ENCODE measurements around the gene TRABD. TPM values are rescaled to one million over a fixed set of nuclear protein-coding genes. Genes with fewer than 3 reads are reported as not detected.

The TRABD gene
- total and polyA plus RNA-seq, 11 donors, result 14.3 to 32.9 (median 18.0) TPM

- Histone ChIP-seq H3K36me3 (no peaks in the 10 kb centered on the region), H3K27me3 (peaks cover 0 to 49% (median 9%) of the 10 kb centered on the region in 9 donors), H3K9me3 (no peaks in the 10 kb centered on the region), H3K4me3 (no peak overlapping the region), H3K4me1 (peaks cover 0 to 19% (median 8%) of the 10 kb centered on the region in 12 donors), H3K27ac (no peak overlapping the region)
- DNase-seq, result no peak
- intact Hi-C loops (cut with DNase I), result no loop called here
- no peak for ATAC-seq
- WGBS, 4 donors, result 78 to 85% (median 83%) methylated on average over 43 to 64 of the region's 64 CpGs
- TF ChIP-seq POLR2A (IDR thresholded peaks at IDR 0.05) (no peak), CTCF (IDR thresholded peaks at IDR 0.05) (no peak)
These were observed 6.5 kb upstream of the TRABD start for GRCh38 chr22:50178871-50179869.

- ATAC-seq (no peak), DNase-seq (peak in 2 of 5 donors; percentile 12 to 18)
- Histone ChIP-seq H3K36me3 (no peaks in the 10 kb centered on the region), H3K27ac (no peak overlapping the region), H3K4me3 (no peak overlapping the region), H3K9me3 (no peaks in the 10 kb centered on the region), H3K4me1 (peaks cover 0 to 29% (median 15%) of the 10 kb centered on the region in 12 donors), H3K27me3 (peaks cover 0 to 47% (median 9%) of the 10 kb centered on the region in 9 donors)
- WGBS, 4 donors, result 77 to 82% (median 80%) methylated on average over 35 to 39 of the region's 39 CpGs
- TF ChIP-seq POLR2A (IDR thresholded peaks at IDR 0.05) (no peak), CTCF (IDR thresholded peaks at IDR 0.05) (no peak)
- intact Hi-C loops (cut with DNase I), result loop anchor here in 2 of 10 donors (10.0 kb wide), 2 partner anchors 245 to 255 kb away; no protein-coding TSS in a partner anchor
These were observed 5.6 kb upstream of the TRABD start for GRCh38 chr22:50179937-50180726.

- peaks cover 0 to 40% (median 9%) of the 10 kb centered on the region in 9 donors for H3K27me3 ChIP-seq
- H3K36me3 ChIP-seq, result no peaks in the 10 kb centered on the region
- H3K27ac ChIP-seq, result no peak overlapping the region
- ATAC-seq (no peak), DNase-seq (peak in 2 of 5 donors; percentile 13 to 21)
- H3K4me1 ChIP-seq, result peaks cover 0 to 32% (median 17%) of the 10 kb centered on the region in 12 donors
- 90 to 93% (median 92%) methylated on average over 21 to 27 of the region's 27 CpGs for WGBS, 4 donors
- no peaks in the 10 kb centered on the region for H3K9me3 ChIP-seq
- intact Hi-C loops (cut with DNase I), result loop anchor here in 2 of 10 donors (10.0 kb wide), 2 partner anchors 246 to 256 kb away; no protein-coding TSS in a partner anchor
- no peak for TF ChIP-seq CTCF (IDR thresholded peaks at IDR 0.05)
- TF ChIP-seq POLR2A (IDR thresholded peaks at IDR 0.05), result no peak
- H3K4me3 ChIP-seq, result no peak overlapping the region
These were observed 4.8 kb upstream of the TRABD start for GRCh38 chr22:50180727-50181521.

All from heart left ventricle (tissue), 16 donors.